ENCODE measurements around the gene TMPRSS4. TPM values are rescaled to one million over a fixed set of nuclear protein-coding genes. Genes with fewer than 3 reads are reported as not detected.

The TMPRSS4 gene
- total RNA-seq, 2 experiments from 2014 or later, result not detected

DNA sequence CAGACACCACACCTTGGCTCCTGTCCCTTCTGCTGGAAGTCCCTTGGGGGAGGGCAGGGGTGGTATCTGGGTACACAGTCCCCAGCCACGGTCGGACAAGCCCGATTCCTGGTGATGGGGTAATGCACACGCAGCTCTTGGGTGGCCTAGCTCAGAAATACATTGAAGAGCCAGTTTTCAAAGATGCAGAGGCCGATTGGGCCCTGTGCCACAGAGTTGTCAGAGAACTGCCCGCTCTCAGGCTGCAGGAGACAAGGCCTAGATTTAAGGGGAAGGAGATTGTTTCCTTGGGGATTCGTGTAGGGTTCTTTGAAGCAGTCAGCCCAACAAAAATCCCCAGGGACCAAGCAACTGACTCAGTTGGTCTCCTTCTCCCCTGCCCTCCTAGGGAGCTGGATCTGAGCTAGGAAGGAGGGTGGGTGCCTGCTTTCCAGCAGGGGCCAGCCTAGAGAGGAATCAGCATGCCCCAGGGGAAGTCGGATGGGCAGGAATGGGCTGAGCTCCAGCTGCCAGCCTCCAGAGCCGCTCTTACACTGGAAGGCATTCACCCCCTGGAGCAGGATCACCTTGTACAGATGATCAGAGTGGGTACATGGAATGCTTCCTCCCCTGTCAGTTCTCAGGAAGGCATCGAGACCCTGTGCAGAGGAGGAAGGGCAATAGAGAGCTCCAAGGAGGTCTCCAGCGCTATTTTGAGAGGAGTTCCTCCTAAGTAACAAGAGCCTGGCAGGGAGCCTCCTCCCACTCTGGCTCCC is 79.1 kb downstream of the TMPRSS4 start:
- ATAC-seq (ENCODE audit: poor library complexity) (no peak), DNase-seq (no peak)
- no peak overlapping the region for H3K27ac ChIP-seq (ENCODE audit: low read depth in 1 of 2, low read length in 2 of 2)
- no peaks in the 10 kb centered on the region for H3K36me3 ChIP-seq (ENCODE audit: insufficient read depth, low read length)
- H3K4me1 ChIP-seq (ENCODE audit: insufficient read depth, low read length), result peaks cover 24% of the 10 kb centered on the region
- Mint-ChIP-seq H3K27ac (no peak overlapping the region), H3K36me3 (ENCODE audit: low read depth) (no peaks in the 10 kb centered on the region), H3K4me1 (ENCODE audit: low read depth) (peaks cover 16% of the 10 kb centered on the region), H3K27me3 (peaks cover 80% of the 10 kb centered on the region), H3K9me3 (no peaks in the 10 kb centered on the region), H3K4me3 (no peak overlapping the region)
- H3K27me3 ChIP-seq (ENCODE audit: control insufficient read depth in 1 of 2, insufficient read depth in 2 of 2, low read length in 2 of 2), result peaks cover 65 to 69% of the 10 kb centered on the region in 2 experiments
- TF ChIP-seq, protein P1, sequence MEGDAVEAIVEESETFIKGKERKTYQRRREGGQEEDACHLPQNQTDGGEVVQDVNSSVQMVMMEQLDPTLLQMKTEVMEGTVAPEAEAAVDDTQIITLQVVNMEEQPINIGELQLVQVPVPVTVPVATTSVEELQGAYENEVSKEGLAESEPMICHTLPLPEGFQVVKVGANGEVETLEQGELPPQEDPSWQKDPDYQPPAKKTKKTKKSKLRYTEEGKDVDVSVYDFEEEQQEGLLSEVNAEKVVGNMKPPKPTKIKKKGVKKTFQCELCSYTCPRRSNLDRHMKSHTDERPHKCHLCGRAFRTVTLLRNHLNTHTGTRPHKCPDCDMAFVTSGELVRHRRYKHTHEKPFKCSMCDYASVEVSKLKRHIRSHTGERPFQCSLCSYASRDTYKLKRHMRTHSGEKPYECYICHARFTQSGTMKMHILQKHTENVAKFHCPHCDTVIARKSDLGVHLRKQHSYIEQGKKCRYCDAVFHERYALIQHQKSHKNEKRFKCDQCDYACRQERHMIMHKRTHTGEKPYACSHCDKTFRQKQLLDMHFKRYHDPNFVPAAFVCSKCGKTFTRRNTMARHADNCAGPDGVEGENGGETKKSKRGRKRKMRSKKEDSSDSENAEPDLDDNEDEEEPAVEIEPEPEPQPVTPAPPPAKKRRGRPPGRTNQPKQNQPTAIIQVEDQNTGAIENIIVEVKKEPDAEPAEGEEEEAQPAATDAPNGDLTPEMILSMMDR (IDR thresholded peaks at IDR 0.05), result no peak
- POLR2A ChIA-PET, result interaction anchor here (0.5 kb wide), 1 partner anchor 126 kb away, joined by 3 read pairs; no protein-coding TSS in a partner anchor
- intact Hi-C loops (cut with DNase I, micrococcal nuclease), result no loop called here
- CTCF ChIA-PET, result interaction anchor here (1.0 to 1.2 kb wide), 2 partner anchors 11 to 15 kb away, joined by 5 read pairs; no protein-coding TSS in a partner anchor
- peaks cover 0 to 14% of the 10 kb centered on the region in 2 experiments for H3K9me3 ChIP-seq (ENCODE audit: control insufficient read depth in 1 of 2, insufficient read depth in 1 of 2, low read length in 2 of 2)
- no peak overlapping the region for H3K4me3 ChIP-seq (ENCODE audit: low read length)

DNA sequence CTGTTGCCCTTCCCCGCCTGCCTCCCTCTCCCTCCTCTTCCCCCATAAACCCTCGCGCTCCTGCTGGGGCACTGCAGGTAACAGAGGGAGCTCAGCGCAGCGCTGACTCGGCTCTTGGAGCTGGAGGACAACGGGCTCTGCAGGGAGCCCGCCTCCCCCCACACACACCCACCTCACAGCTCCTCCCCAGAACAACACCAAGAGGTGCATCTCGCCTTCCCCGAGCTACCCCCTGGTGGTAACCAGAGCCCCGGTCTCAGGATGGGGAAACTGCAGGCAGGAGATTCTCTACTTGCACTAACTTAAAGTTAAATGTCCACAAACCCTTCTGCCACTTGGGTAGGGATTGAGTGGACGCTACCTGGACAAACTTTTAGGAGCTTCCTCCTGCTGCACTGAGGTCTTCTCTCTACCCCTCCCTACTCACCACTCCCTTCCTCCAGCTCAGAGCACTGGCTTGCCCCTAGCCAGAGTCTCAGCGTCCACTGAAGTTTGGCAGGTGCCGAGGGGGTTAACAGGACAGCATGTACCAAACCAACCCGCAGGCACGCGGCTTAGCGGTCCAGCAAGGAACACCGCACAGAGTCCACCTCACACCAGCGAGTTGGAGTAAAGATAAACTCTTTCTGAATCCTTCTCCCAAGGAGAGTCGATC is 79.8 kb downstream of the TMPRSS4 start:
- Mint-ChIP-seq H3K36me3 (ENCODE audit: low read depth) (no peaks in the 10 kb centered on the region), H3K4me3 (no peak overlapping the region), H3K27me3 (peaks cover 78% of the 10 kb centered on the region), H3K27ac (no peak overlapping the region), H3K9me3 (no peaks in the 10 kb centered on the region), H3K4me1 (ENCODE audit: low read depth) (peaks cover 16% of the 10 kb centered on the region)
- no peak overlapping the region for H3K27ac ChIP-seq (ENCODE audit: low read depth in 1 of 2, low read length in 2 of 2)
- peaks cover 65 to 68% of the 10 kb centered on the region in 2 experiments for H3K27me3 ChIP-seq (ENCODE audit: control insufficient read depth in 1 of 2, insufficient read depth in 2 of 2, low read length in 2 of 2)
- ChIA-PET CTCF (interaction anchor here (1.0 to 1.2 kb wide), 2 partner anchors 12 to 15 kb away, joined by 5 read pairs; no protein-coding TSS in a partner anchor), POLR2A (interaction anchor here (0.5 kb wide), 1 partner anchor 127 kb away, joined by 3 read pairs; no protein-coding TSS in a partner anchor)
- DNase-seq (peak in 3 of 14 experiments; percentile 23 to 40 (median 36)), ATAC-seq (ENCODE audit: poor library complexity) (peak; percentile 56)
- intact Hi-C loops (cut with DNase I, micrococcal nuclease), result no loop called here
- H3K9me3 ChIP-seq (ENCODE audit: control insufficient read depth in 1 of 2, insufficient read depth in 1 of 2, low read length in 2 of 2), result peaks cover 0 to 14% of the 10 kb centered on the region in 2 experiments
- TF ChIP-seq, protein P1 (IDR thresholded peaks at IDR 0.05), result no peak
- H3K4me3 ChIP-seq (ENCODE audit: low read length), result no peak overlapping the region
- no peaks in the 10 kb centered on the region for H3K36me3 ChIP-seq (ENCODE audit: insufficient read depth, low read length)
- H3K4me1 ChIP-seq (ENCODE audit: insufficient read depth, low read length), result peaks cover 24% of the 10 kb centered on the region

DNA sequence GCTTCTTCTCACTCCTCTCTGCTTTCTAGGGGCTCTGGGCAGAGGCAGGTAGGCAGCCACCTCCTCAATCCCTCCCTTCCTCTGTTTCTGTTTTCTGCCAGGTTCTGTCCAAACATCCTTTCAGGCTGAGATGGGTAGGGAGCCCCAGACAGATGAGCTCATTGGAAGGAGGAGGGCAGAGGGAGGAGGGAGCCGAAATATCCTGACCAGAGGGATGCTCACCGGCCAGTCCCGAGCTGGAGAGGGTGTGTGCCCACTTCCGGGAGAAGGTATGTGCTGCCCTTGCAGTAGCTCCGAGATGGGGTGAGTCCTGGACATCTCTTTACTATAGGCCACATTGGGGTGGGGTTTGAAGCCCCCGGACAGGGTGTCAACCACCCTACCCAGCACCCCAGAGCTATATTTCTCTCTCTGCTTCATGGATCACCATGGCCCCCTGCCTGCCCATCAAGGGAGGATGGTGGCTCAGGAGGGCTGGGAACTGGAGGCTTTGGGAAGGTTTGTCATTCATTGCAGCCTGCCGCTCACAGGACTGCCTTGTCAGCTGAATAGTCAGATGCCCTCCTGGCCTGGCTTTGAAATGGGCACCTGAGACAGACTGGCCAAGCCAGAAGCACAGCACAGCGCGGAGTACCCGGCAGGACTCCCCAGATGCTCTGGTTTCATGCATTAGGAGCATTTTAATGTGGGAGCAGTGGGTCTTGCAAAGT is 80.5 kb downstream of the TMPRSS4 start:
- Histone ChIP-seq H3K36me3 (ENCODE audit: insufficient read depth, low read length) (no peaks in the 10 kb centered on the region), H3K27ac (ENCODE audit: low read depth in 1 of 2, low read length in 2 of 2) (no peak overlapping the region), H3K4me1 (ENCODE audit: insufficient read depth, low read length) (peaks cover 21% of the 10 kb centered on the region), H3K27me3 (ENCODE audit: control insufficient read depth in 1 of 2, insufficient read depth in 2 of 2, low read length in 2 of 2) (peaks cover 59 to 62% of the 10 kb centered on the region in 2 experiments), H3K4me3 (ENCODE audit: low read length) (no peak overlapping the region), H3K9me3 (ENCODE audit: control insufficient read depth in 1 of 2, insufficient read depth in 1 of 2, low read length in 2 of 2) (peaks cover 0 to 10% of the 10 kb centered on the region in 2 experiments)
- no peak overlapping the region for H3K4me3 Mint-ChIP-seq
- no peaks in the 10 kb centered on the region for H3K9me3 Mint-ChIP-seq
- intact Hi-C loops (cut with DNase I, micrococcal nuclease), result no loop called here
- DNase-seq, result no peak
- no peak for ATAC-seq (ENCODE audit: poor library complexity)
- H3K36me3 Mint-ChIP-seq (ENCODE audit: low read depth), result no peaks in the 10 kb centered on the region
- peaks cover 81% of the 10 kb centered on the region for H3K27me3 Mint-ChIP-seq
- no peak overlapping the region for H3K27ac Mint-ChIP-seq
- POLR2A ChIA-PET, result no interaction called here
- TF ChIP-seq, protein P1 (IDR thresholded peaks at IDR 0.05), result no peak
- CTCF ChIA-PET, result no interaction called here
- H3K4me1 Mint-ChIP-seq (ENCODE audit: low read depth), result peaks cover 16% of the 10 kb centered on the region

Measured in CD4-positive, alpha-beta T cell (primary cell).